22Rv1 (cell line): Measurements from ENCODE around the gene KLHL17.

Experiments used
- H3K27ac ChIP-seq: fragments of 450-650 bp; 2 replicates; pipeline ENCODE4 v1.5.1; 2017
- CTCF ChIP-seq: fragments of 450-650 bp; IDR thresholded peaks from 2 replicates; pipeline ENCODE4 v1.5.1; 2017; ENCODE audit warnings: mild to moderate bottlenecking
- ZFX ChIP-seq: fragments of 450-650 bp; IDR thresholded peaks from 2 replicates; pipeline ENCODE4 v1.6.1; 2017; ENCODE audit warnings: antibody characterized with exemption, borderline replicate concordance

KLHL17 gene

GRCh38 chr1:934991-935750 lies 25.2 kb upstream of the KLHL17 start:
- TF ChIP-seq CTCF = no peak
- H3K27ac ChIP-seq = no peak overlapping the region; the same call in 1 of the 2 replicates

DNA sequence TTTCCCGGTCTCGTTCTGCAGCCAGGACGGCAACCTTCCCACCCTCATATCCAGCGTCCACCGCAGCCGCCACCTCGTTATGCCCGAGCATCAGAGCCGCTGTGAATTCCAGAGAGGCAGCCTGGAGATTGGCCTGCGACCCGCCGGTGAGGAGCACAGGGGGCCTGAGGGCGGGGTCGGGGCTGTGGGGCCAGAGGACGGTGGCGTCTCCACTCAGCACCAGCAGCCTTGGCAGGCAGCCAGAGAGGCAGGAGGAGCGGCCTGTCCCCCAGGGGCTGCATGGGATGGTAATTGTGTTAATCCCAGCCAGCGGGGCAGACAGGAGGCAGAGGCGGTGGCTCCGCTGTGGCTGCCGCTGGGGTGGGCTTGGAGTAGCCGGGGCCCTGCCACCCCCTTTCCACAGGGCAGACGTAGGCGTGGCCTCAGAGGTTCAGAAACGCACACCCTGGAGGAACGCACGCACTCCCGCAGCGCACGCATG lies 24.6 kb upstream of the KLHL17 start:
- no peak for TF ChIP-seq ZFX
- no peak overlapping the region; the same call in 1 of the 2 replicates for H3K27ac ChIP-seq

- TF ChIP-seq ZFX (no peak), CTCF (no peak)
- H3K27ac ChIP-seq = peak overlapping the region; percentile 89
These were observed 23.8 kb upstream of the KLHL17 start for GRCh38 chr1:936348-937264.

- peak overlapping the region; percentile 89 for H3K27ac ChIP-seq
- no peak for TF ChIP-seq CTCF
These were observed 22.9 kb upstream of the KLHL17 start for GRCh38 chr1:937521-937920.

GRCh38 chr1:938088-938683 lies 22.2 kb upstream of the KLHL17 start:
- H3K27ac ChIP-seq = peak overlapping the region; percentile 89
- TF ChIP-seq CTCF = peak; percentile 62
- TF ChIP-seq ZFX = no peak

DNA sequence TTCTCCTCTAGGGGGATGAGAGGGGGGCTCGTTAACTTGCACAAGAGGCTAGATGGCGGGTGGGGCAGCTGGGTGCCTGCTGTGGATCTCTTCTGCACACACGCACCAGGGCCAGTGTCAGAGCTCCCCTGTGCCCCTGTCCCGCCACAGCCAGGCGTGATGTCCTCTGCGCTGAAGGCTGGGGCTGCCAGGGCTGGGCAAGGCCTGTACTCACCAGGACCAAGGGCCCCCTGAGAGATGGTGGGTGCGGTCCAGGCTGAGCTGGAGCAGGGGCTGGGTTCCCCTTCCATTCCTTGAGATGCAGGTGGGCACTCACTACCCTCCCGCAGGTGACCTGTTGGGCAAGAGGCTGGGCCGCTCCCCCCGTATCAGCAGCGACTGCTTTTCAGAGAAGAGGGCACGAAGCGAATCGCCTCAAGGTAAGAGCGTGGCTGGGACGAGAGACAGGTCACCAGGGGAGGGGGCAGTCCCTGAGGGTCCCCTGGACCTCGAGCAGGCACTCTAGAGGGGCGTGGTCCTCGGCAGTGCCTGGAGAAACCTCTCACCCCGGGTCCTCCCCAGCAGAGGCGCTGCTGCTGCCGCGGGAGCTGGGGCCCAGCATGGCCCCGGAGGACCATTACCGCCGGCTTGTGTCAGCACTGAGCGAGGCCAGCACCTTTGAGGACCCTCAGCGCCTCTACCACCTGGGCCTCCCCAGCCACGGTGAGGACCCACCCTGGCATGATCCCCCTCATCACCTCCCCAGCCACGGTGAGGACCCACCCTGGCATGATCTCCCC lies 21.5 kb upstream of the KLHL17 start:
- no peak for TF ChIP-seq CTCF
- TF ChIP-seq ZFX = no peak
- H3K27ac ChIP-seq = peak overlapping the region; percentile 89

GRCh38 chr1:939511-940106 lies 20.8 kb upstream of the KLHL17 start:
- peak overlapping the region; percentile 89 for H3K27ac ChIP-seq
- no peak for TF ChIP-seq ZFX
- TF ChIP-seq CTCF = no peak
